Naive B cell (primary cell): ENCODE results near the gene TET1. TPM values are rescaled to one million over a fixed set of nuclear protein-coding genes. Genes with fewer than 3 reads are reported as not detected.
A peak's percentile ranks its signal among the peaks of the same experiment; 100 is the strongest.
"Not testable (repeated sequence)": the region's sequence is repeated elsewhere in the genome, so short reads cannot be mapped to it uniquely, and the experiment has no call there.

ENCODE experiments used
- ATAC-seq, 2 donors: fragments of 150-1000 bp; cut with Tn5 transposase; 2 replicates each; pipeline ENCODE4 v1.10.0; 2021; ENCODE audit warnings: low read depth in 2 of 2, mild to moderate bottlenecking in 2 of 2, moderate library complexity in 2 of 2
- DNase-seq: peaks from one replicate; pipeline ENCODE4 v3.0.0; 2022
- H3K27ac Mint-ChIP-seq, 6 donors: one replicate each; pipeline ENCODE4 v1.8.0; 2020 to 2022; ENCODE audit warnings: mild to moderate bottlenecking in 6 of 6, mixed read lengths in 6 of 6, moderate library complexity in 5 of 6, inconsistent platforms in 2 of 6
- H3K27me3 Mint-ChIP-seq, 3 donors: one replicate each; pipeline ENCODE4 v1.8.0; 2021 to 2022; ENCODE audit warnings: mixed read lengths in 3 of 3, mild to moderate bottlenecking in 1 of 3
- H3K36me3 Mint-ChIP-seq, 2 donors: one replicate each; pipeline ENCODE4 v1.8.0; 2020 to 2022; ENCODE audit warnings: mixed read lengths in 2 of 2, inconsistent platforms in 1 of 2, mild to moderate bottlenecking in 1 of 2
- H3K4me1 Mint-ChIP-seq, 3 donors: one replicate each; pipeline ENCODE4 v1.8.0; 2020 to 2022; ENCODE audit warnings: mixed read lengths in 3 of 3, inconsistent platforms in 1 of 3, mild to moderate bottlenecking in 1 of 3, moderate library complexity in 1 of 3
- H3K4me3 Mint-ChIP-seq, 8 donors: one replicate each; pipeline ENCODE4 v1.8.0; 2020 to 2022; ENCODE audit warnings: mild to moderate bottlenecking in 8 of 8, mixed read lengths in 8 of 8, moderate library complexity in 8 of 8, inconsistent platforms in 2 of 8
- H3K9me3 Mint-ChIP-seq, 7 donors: one replicate each; pipeline ENCODE4 v1.8.0; 2020 to 2022; ENCODE audit warnings: mixed read lengths in 7 of 7, mild to moderate bottlenecking in 5 of 7, inconsistent platforms in 2 of 7, moderate library complexity in 1 of 7
- polyA plus RNA-seq, 6 donors: library from polyadenylated mRNA; unstranded; fragments of 300-500 nt; fragmentation: Illumina TruSeq; gene quantifications; one replicate each; pipeline ENCODE4 v1.2.3, GENCODE V29; 2021; ENCODE audit warnings: low read depth in 6 of 6

The TET1 gene
- under 1 TPM in 5 of 6 donors, not detected in 1; 0.58 to 0.97 (median 0.64) TPM for polyA plus RNA-seq

- DNase-seq (peak; percentile 9), ATAC-seq (peak; percentile 29 to 40)
- H3K9me3 Mint-ChIP-seq = peaks cover 0 to 6% (median 0%) of the 10 kb centered on the region in 7 donors
- peaks cover 20 to 29% (median 21%) of the 10 kb centered on the region in 3 donors for H3K4me1 Mint-ChIP-seq
- H3K27ac Mint-ChIP-seq = peak within 1 kb of the TSS in 2 of 6 donors; percentile 1 to 39
- H3K36me3 Mint-ChIP-seq = peaks cover 0 to 5% of the 10 kb centered on the region in 2 donors
- peak within 1 kb of the TSS; percentile 75 to 94 (median 88) for H3K4me3 Mint-ChIP-seq
- H3K27me3 Mint-ChIP-seq = peaks cover 61 to 81% (median 77%) of the 10 kb centered on the region in 3 donors
Observed at GRCh38 chr10:68560186-68560942, at the start of gene TET1. Gene TET1 (plus strand): TSS chr10:68560337. CDS start chr10:68572339, 12,002 bp downstream.

DNA sequence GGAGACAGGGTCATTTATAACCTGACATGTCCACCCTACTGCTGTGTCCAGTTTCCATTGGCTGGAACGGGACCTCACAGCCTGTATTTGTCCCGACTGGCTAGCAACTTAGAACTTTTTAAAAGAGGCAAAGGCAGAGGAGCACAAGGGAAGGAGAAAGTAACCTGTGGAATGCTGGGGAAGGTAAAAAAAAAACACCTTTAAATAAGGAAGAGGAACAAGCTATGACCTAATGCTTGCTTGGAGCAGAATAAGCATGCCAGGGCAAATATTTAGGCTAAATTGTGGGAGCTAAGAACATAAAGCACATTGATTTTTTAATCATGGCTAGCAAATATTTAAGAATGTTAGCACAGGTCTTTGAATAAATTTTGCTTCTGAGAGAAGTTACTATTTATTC is 43.9 kb upstream of the TET1 start:
- H3K27me3 Mint-ChIP-seq, H3K4me1 Mint-ChIP-seq, ATAC-seq, DNase-seq, H3K9me3 Mint-ChIP-seq, H3K36me3 Mint-ChIP-seq, H3K4me3 Mint-ChIP-seq: not testable (repeated sequence)
- peak overlapping the region in 1 of 6 donors; percentile 32 for H3K27ac Mint-ChIP-seq

DNA sequence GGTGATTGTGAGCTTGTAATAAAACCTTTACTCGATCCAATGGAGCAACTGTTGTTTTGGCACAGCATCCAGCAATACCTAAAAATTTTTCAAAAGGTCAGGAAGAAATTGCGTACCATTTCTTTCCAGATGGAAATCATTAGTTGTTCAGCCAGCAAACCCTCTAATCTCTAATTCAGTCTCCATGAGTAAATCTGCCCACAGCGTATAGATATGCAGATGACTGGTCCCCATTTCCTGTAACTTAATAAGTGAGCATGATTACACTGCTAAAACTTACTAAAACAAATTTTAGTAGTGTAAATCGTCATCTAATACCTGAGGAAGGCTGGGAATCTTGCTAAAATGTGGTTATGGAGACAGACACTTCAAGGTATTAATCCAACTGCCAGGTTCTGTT is 43.4 kb upstream of the TET1 start:
- ATAC-seq (no peak), DNase-seq (no peak)
- H3K36me3 Mint-ChIP-seq = peaks cover 0 to 5% of the 10 kb centered on the region in 2 donors
- no peaks in the 10 kb centered on the region for H3K27me3 Mint-ChIP-seq
- H3K4me1 Mint-ChIP-seq = no peaks in the 10 kb centered on the region
- peak overlapping the region in 1 of 6 donors; percentile 50 for H3K27ac Mint-ChIP-seq
- H3K4me3 Mint-ChIP-seq = no peak overlapping the region
- no peaks in the 10 kb centered on the region for H3K9me3 Mint-ChIP-seq

- peaks cover 0 to 5% of the 10 kb centered on the region in 2 donors for H3K36me3 Mint-ChIP-seq
Observed at GRCh38 chr10:68517188-68517587, 42.9 kb upstream of the TET1 start.

GRCh38 chr10:68518609-68519008 is 41.5 kb upstream of the TET1 start:
- not testable (repeated sequence) for H3K27ac Mint-ChIP-seq, H3K36me3 Mint-ChIP-seq, DNase-seq, H3K4me1 Mint-ChIP-seq, H3K9me3 Mint-ChIP-seq, H3K27me3 Mint-ChIP-seq, H3K4me3 Mint-ChIP-seq, ATAC-seq

More at GRCh38 chr10:68517188-68517587, 42.9 kb upstream of the TET1 start:
- Mint-ChIP-seq H3K27ac (no peak overlapping the region), H3K4me1 (peaks cover 0 to 3% (median 0%) of the 10 kb centered on the region in 3 donors), H3K4me3 (no peak overlapping the region), H3K27me3 (no peaks in the 10 kb centered on the region), H3K9me3 (no peaks in the 10 kb centered on the region)
- DNase-seq (no peak), ATAC-seq (no peak)

- H3K36me3 Mint-ChIP-seq, DNase-seq, H3K9me3 Mint-ChIP-seq, H3K27me3 Mint-ChIP-seq, ATAC-seq: not testable (repeated sequence)
- Mint-ChIP-seq H3K4me1 (peaks cover 9 to 14% (median 10%) of the 10 kb centered on the region in 3 donors), H3K27ac (peak overlapping the region in 3 of 6 donors; percentile 39 to 83 (median 65)), H3K4me3 (peak overlapping the region in 1 of 8 donors; percentile 36)
Observed at GRCh38 chr10:68525490-68526038, 34.6 kb upstream of the TET1 start.

GRCh38 chr10:68526634-68527307 is 33.4 kb upstream of the TET1 start:
- peak; percentile 37 to 41 for ATAC-seq
- no peaks in the 10 kb centered on the region for H3K27me3 Mint-ChIP-seq
- no peak for DNase-seq

DNA sequence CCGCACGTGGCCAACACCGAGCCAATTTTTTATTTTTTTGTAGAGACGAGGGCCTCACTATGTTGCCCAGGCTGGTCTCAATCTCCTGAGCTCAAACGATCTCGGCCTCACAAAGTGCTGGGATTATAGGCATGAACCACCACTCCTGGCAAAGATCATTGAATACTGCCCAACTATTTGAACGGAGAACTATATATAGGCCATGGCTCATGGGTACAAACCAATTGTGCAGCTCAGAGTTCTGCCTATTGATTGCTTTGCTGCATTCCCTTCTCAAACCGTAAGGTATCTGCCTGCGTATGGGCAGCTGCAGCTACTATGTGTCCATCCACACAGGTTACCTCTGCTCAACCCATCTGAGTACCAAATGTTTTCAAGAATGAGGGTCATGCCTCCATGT is 23.2 kb upstream of the TET1 start:
- Mint-ChIP-seq H3K36me3 (no peaks in the 10 kb centered on the region), H3K9me3 (no peaks in the 10 kb centered on the region), H3K4me1 (no peaks in the 10 kb centered on the region), H3K4me3 (no peak overlapping the region), H3K27ac (no peak overlapping the region), H3K27me3 (no peaks in the 10 kb centered on the region)
- no peak for DNase-seq
- no peak for ATAC-seq

More at GRCh38 chr10:68526634-68527307, 33.4 kb upstream of the TET1 start:
- Mint-ChIP-seq H3K4me1 (peaks cover 14 to 18% (median 15%) of the 10 kb centered on the region in 3 donors), H3K4me3 (peak overlapping the region; percentile 80 to 95 (median 92)), H3K27ac (peak overlapping the region; percentile 85 to 98 (median 97)), H3K36me3 (no peaks in the 10 kb centered on the region), H3K9me3 (no peaks in the 10 kb centered on the region)

- DNase-seq = no peak
- no peaks in the 10 kb centered on the region for H3K4me1 Mint-ChIP-seq
- no peak overlapping the region for H3K4me3 Mint-ChIP-seq
- H3K27me3 Mint-ChIP-seq = no peaks in the 10 kb centered on the region
- ATAC-seq = no peak
- no peak overlapping the region for H3K27ac Mint-ChIP-seq
- no peaks in the 10 kb centered on the region for H3K36me3 Mint-ChIP-seq
- H3K9me3 Mint-ChIP-seq = no peaks in the 10 kb centered on the region
Observed at GRCh38 chr10:68537796-68538195, 22.3 kb upstream of the TET1 start.

DNA sequence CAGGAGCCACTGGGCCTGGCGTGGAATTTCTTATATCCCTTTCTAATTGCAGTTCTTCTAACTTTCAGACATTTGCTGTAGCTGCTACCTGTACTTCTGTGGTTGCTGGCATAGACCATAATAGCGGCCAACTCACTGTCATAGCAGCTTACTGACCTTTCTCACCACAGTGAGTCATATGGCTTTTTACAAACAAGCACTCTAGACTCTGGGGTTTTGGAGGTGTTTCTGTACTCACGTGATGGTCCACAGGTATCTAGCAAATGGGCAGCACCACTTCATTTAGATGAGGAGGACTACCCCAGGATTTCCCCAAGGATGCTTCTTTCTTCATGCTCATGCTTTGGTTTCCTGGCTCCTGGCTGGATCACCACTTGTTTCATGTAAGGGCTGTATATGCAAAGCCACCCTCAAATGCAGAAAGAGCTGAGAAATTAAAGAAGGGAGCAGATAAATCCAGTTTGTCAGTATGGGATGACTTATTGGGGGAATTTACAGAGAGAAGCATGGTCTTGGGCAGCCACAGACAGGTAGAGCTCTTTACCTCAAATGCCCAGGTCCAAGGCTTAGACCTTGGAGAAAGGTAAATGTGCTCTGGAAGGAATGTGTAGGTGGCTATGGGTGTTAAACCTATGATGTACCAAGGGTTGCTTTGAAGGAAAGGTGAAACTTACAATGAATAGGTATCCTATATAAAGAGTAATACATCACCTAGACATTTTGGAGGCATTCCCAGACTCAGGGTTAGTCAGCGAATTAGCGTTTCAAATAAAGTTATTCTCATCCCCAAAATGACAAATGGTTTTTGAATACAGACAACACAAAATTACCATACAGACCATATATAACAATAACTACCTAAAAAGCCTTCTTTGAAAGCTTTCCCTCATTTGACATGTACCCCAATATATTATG is 16.9 kb upstream of the TET1 start:
- no peak overlapping the region for H3K27ac Mint-ChIP-seq
- peaks cover 0 to 4% (median 4%) of the 10 kb centered on the region in 3 donors for H3K27me3 Mint-ChIP-seq
- no peaks in the 10 kb centered on the region for H3K9me3 Mint-ChIP-seq
- DNase-seq = no peak
- H3K36me3 Mint-ChIP-seq = no peaks in the 10 kb centered on the region
- no peak overlapping the region for H3K4me3 Mint-ChIP-seq
- no peaks in the 10 kb centered on the region for H3K4me1 Mint-ChIP-seq
- no peak for ATAC-seq

GRCh38 chr10:68550747-68551411 is 9.3 kb upstream of the TET1 start:
- Mint-ChIP-seq H3K4me1 (peaks cover 0 to 6% (median 5%) of the 10 kb centered on the region in 3 donors), H3K9me3 (no peaks in the 10 kb centered on the region), H3K27ac (no peak overlapping the region), H3K27me3 (peaks cover 9 to 16% (median 13%) of the 10 kb centered on the region in 3 donors), H3K36me3 (no peaks in the 10 kb centered on the region), H3K4me3 (no peak overlapping the region)
- DNase-seq (no peak), ATAC-seq (peak; percentile 67 to 71)

DNA sequence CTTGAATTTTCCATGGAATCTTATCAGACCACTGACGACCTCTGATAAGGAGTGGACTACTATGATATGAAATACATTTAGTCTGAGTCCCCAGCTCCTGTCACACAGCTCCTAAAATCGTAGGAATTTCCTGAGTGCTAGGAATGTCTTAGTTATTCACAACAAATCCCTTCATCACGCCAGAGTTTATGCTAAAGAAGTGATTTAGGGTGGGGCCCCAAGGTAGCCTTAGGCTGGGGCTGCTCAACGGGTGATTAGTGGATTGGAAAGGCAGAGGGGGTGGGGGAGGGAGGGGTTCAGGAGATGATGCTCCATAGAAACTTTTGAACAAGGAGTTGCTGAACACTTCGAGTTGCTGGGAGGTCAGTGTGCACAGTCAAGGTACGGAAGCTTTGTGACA is 7.0 kb upstream of the TET1 start:
- H3K27me3 Mint-ChIP-seq = peaks cover 23 to 34% (median 24%) of the 10 kb centered on the region in 3 donors

More for the DNA sequence above, 7.0 kb upstream of the TET1 start:
- ATAC-seq (no peak), DNase-seq (no peak)
- peaks cover 0 to 6% (median 5%) of the 10 kb centered on the region in 3 donors for H3K4me1 Mint-ChIP-seq
- no peak overlapping the region for H3K27ac Mint-ChIP-seq
- no peaks in the 10 kb centered on the region for H3K9me3 Mint-ChIP-seq
- no peaks in the 10 kb centered on the region for H3K36me3 Mint-ChIP-seq
- H3K4me3 Mint-ChIP-seq = no peak overlapping the region
